ENCODE measurements around the gene C10orf120.

C10orf120 gene

DNA sequence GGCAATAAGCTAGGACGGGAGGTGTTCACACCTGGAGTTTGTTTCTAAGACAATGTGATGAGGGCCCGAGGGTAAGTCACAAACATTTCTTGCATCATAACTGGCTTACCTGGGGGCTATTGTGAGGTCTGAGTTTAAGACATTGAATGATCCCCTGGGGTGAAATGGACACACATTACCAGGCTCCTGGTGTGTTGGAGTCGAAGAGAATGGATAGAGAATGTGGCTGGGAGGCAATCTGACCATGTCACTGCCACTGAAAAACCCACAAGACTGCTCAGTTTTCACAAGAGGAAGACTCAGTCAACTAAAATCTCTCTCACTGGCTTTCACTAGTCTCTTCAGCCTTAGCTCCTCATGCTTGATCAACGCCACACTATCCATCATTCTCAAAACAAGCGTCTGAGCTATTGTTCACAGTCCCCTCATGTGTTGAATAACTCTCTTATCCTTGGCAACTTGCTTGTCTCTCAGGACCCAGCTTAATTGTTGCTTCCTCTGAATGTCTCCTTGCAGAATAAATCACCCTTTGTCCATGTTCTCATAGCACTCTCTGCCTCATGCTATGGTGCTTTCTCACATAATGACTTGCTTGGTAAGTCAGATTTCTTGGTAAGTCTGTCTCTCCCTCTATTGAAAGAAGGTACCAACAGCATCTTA lies at the start of gene C10orf120:
Gene C10orf120, minus strand, starts transcription at position 51 of the 660 bp plus-strand sequence. CDS start 56 bp downstream, outside the sequence.
- no peak for DNase-seq (ENCODE audit: low spot score)

DNA sequence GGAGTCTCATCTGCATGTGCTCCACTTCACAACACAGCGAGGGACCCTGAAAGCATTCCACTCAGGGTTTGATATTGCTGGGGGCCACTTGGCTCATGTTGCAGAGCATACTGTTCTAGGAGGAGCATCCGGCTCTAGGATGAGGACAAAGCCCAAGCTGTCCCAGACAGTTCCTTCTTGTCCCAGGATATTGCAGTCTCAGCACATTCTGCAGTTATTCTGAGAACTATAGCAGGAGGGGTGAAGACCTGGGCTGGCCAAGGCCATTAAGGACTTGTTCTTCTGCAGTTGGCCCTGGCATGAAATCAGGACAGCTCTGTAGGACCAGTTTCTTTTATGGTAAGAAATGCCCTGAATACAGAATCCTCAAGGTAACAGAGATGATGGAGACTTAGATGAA lies 48.9 kb upstream of the C10orf120 start:
- DNase-seq (ENCODE audit: low spot score) = no peak

DNA sequence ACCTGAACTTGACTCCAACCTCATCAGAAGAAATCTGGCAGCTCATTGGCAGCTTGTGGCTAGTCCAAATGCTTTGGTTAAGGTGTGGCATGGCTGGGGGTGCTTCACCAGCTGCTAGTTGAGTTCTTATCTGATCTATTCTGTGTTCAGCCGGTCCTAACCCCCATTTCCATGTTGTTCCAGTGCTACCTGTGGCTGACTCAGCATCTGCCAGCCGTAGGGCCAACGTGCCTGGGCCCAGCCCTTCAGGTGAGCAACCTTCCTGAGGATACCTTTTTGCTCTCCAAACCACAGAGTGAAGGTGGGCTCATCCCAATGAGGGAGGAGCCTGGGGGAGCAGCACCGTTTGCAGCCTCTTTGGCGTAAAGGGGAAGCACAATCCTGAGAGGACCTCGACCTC lies 46.8 kb upstream of the C10orf120 start:
- no peak for DNase-seq (ENCODE audit: low spot score)

DNA sequence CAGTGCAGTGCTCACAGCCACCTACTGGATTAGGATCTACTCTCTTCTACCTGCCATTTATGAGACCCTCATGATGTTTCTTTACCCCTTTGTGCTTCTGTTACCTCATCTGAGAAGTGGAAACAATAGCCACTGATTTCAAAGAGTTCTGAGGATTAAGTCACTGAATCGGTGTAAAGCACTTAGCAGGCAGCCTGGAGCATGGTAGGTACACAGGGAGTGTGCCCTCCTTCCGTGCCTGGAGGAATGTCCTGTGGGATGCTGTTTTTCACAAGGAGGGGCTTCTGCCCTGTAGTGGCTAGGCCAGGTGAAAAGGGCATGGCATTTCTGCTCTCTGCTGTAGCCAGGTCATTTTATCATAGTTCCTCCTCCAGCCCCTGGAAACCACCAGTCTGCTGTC lies 44.6 kb upstream of the C10orf120 start:
- no peak for DNase-seq (ENCODE audit: low spot score)

DNA sequence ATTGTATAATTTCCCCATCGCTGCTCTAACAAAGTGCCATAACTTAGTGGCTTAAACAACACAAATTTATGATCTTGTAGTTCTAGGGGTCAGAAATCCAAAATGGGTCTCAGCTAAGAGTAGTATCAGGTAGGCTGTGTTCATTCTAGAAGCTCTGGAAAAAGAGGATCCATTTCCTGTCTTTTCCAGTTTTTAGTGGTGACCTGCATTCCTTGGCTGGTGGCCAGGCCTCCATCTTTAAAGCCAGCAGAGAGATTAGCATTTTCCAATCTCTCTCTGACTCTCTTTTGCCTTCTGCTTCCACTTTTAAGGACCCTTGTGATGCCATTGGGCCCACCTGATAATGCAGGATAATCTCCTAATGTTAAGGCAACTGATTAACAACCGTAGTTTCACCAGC lies 41.0 kb upstream of the C10orf120 start:
- no peak for DNase-seq (ENCODE audit: low spot score)

DNA sequence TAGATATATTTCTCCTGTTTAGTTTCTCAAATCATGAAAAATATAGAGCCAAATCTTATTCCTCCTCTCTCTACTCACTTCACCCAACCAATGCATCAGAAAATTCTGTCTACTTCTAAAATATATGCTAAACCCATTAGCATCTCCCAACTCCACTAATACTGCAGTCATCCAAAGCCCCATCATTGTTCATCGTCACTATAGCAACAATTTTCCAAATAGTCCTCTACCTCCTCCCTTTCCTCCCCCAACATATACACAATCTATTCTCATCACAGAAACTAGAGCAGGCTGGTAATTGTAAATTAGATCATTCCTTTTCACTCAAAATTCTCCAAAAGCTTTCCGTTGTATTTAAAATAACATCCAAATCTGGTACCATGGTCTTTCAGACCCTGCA lies 38.4 kb upstream of the C10orf120 start:
- DNase-seq (ENCODE audit: low spot score) = no peak

DNA sequence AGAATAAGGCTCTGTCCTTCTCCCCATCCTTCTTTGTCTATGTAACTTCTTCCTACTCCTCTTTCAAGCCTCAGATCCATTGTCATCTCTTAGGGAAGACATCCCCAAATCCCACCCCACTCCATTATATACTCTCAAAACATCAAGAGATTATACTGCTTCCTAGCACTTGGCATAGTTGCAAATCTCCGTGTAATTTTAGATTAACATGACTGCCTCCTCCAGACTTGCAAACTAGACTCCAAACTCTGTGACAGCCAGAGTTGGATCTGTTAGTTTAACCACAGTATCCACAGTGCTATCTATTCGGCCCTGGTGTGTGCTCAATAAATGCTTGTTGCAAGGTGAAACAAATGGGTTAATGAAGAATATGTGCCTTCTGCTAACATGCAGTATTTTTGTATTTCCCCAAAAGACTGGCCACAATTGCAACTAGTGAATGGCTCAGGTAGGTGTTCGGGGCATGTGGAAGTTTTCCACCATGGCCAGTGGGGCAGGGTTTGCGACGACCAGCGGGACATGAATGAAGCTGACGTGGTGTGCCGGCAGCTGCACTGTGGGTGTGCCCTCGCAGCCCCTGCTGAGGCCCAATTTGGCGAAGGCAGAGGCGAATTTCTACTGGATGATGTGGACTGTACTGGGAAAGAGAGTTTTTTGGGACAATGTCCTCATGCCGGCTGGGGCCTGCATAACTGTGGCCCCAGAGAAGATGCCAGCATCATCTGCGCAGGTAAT lies 34.5 kb upstream of the C10orf120 start:
- no peak for DNase-seq (ENCODE audit: low spot score)

DNA sequence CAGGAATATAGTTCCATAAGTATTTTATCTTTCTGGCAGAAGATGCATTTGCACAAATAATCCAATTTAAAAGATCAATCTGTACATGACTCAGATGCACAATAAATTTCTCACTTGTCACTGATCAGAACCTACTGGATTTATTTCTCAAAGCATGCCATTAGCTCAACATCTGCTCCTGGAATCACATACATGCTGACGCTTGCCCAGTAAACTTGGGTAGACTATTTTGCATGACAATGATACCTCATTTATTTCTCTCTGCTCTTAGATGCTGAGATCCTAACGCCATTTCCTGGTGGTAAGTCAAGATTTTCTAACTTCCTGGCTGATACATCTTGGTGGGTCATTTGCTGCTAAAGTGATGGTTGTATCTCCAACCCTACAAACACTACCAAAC lies 33.8 kb upstream of the C10orf120 start:
- DNase-seq (ENCODE audit: low spot score) = no peak

DNA sequence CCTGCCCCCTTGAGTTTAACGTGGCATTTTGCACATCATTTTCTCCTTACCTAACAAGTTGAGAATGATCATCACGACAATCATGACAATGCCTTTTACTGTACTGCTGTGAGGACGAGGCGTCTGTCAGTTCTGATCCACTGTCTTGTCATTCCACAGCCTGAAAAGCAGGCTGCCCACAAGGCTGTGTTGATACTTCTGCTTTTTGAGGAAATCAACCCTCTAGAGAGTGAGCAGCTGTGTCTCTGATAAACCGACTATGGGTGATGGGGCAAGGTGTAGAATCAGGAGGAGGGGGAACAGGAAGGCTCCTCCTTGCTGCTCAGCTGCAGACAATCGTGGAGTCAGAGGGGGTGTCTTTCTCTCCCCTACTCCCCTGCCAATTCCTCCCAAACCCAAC lies 30.6 kb upstream of the C10orf120 start:
- DNase-seq (ENCODE audit: low spot score) = peak; percentile 23

DNA sequence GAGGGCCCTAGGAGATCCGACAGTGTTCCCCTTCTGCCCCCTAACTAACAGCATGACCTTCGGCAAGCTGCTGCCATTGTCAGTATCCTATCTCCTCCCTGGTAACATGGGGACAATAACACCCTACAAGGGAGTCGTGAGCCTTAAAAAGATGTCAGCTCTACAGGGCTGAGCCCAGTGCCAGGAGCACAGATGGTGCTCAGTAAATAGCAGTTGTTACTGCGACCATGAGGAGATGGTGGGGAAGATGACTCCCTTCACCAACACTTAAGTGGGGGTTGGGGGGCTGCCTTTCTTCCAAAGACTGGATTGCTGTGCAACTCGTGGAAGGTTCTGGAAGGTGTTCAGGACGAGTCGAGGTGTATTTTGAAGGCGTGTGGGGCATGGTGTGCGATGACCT lies 29.5 kb upstream of the C10orf120 start:
- DNase-seq (ENCODE audit: low spot score) = no peak

DNA sequence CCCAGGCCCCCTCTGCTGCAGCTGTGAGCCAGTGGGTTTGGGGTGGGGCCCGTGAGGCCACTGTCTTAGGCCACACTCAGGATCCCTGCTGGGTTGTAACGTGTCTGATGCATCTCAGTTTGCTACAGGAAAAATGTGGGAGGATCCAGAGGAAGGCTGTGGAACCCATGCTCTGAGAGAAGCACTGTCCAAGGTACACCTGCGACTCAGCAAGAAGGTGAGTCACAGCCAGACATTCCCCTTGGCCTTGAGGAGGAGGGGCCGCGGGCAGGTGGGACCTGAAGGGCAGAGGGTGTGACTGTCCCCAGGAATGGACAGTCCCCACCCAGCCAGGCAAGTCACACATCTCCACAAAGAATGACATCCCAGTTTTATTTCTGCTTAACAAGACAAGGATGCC lies 27.8 kb upstream of the C10orf120 start:
- DNase-seq (ENCODE audit: low spot score) = no peak

DNA sequence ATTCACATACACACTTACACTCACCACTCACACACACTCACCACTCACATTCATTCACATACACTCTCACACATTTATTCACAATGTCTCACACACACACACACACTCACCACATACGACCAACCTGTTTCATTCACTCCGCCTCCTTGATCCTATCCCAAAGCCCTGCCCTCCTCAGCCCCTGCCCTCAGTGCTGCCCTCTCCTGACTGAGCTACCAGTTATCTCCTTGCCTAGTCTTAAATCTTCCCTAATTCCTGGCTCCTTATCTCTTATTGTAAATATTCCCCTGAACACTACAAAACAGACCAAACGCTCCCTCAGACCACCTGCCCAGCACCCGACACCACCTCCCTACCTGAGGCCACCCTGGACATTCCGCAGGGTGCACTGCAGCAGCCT lies 26.1 kb upstream of the C10orf120 start:
- DNase-seq (ENCODE audit: low spot score) = no peak

DNA sequence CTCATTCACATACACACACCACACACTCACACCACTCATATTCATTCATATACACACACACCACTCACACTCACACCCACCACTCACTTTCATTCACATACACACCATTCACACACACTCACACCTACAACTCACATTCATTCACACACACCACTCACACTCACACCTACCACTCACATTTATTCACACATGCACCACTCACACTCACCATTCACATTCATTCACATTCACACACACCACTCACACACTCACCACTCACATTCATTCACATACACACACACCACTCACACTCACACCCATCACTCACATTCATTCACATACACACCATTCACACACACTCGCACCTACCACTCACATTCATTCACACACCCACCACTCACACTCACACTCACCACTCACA lies 25.4 kb upstream of the C10orf120 start:
- no peak for DNase-seq (ENCODE audit: low spot score)

DNA sequence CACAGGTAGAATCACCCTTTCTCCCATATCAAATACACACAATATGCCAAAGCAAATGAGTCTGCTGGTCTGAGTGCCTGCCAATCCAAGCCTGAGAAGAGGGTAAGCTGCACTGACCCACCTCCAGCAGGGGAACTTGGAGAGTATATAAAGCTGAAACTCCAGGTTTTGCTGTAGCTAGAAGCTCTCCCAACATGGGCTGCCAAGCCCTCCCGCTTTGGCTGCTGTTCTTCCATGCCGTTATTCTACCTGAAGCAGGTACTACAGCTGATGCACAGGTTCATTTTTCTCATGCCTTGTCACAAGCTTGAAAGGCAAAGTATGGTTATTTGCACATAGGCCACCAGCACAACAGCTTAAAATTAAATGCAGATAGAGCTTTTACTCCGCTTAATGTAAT lies 21.5 kb upstream of the C10orf120 start:
- DNase-seq (ENCODE audit: low spot score) = no peak

DNA sequence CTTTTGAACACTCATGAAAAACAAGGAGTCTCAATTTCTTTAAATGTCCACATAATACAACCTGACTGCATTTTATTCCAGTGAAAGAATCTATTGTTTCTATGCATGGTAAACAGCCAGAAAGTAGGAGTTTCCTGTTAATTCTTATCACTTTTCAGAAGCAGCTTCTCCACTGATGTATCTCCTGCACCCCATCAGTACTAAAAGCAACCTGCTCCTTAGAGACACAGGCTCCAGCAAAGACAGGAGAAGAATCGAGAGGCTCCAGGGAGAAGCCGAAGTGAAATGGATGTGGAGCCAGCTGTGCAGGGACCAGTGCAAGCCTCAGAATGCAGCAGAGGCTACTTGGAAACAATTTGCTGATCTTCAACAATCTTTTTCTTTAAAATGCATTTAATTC lies 16.4 kb upstream of the C10orf120 start:
- no peak for DNase-seq (ENCODE audit: low spot score)

DNA sequence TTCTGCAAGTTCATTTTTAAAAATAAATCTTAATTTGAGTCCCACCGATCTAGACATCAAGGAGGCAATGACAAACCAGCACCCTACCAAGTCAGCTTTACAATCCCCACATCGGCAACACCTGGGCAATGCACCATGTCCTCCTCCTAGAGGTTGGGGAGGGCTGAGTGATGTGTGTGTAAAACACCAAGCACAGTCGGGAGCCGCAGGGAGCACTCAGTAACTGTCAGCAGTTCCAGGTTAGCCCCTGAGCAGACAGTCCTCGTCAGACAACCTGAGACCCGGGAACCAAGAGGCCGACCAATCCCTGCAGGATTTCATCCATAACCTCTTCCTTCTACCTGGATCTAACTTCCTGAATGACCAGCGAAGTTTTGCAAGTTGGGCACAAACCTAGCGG lies 15.9 kb upstream of the C10orf120 start:
- DNase-seq (ENCODE audit: low spot score) = no peak

DNA sequence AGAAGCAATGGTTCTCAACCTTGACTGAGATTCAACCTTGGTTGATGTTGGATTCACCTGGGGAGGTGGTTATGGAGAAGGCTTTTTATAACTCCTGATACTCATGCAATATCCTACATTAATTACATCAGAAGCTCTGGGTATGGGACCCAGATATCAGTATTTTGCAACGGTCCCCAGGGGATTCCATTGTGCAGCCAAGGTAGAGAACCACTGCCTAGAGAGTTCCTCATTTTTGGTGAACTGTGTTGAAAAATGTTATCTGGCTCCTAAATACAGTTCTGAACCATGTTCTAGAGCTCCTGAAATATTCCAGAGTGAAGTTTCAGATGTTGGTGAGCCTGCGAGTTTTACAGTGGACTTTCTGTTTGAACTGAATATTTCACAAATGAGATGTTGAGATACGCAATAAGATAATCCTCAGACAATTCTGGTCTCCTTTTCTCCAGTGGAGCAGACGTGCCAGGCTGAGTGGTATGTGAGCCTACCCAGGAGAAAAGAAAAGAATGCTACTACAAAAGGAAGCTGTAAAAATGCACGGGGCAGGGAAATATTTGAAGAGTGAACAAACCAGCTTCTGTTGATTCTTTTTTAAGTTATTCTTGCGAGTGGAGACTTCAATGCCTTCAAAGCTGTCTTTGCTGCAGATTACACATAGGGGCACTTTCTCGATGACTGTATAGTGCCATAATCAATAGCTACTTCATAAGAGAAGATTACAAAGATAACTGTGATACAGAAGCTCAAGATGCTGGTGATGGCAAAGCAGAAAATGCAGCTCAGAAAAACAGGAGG lies 13.6 kb upstream of the C10orf120 start:
- DNase-seq (ENCODE audit: low spot score) = no peak

DNA sequence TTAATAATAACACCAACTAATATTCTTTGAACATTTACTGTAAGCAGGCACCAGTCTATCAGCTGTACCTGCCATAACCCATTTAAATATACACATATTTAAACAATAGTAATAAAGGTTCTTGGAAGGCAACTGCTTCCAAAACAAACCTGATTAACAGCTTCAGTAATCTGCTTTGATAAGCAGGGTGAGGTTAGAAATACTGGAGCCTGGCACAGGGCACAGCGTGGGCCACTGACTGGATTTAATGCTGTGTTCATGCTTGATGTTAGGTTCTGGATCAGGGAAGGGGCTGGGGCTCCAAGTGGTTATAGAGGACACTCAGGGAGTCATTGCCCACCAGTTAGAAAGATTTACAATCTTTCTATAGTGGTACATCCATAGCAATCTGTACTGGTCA lies 10.9 kb upstream of the C10orf120 start:
- no peak for DNase-seq (ENCODE audit: low spot score)

DNA sequence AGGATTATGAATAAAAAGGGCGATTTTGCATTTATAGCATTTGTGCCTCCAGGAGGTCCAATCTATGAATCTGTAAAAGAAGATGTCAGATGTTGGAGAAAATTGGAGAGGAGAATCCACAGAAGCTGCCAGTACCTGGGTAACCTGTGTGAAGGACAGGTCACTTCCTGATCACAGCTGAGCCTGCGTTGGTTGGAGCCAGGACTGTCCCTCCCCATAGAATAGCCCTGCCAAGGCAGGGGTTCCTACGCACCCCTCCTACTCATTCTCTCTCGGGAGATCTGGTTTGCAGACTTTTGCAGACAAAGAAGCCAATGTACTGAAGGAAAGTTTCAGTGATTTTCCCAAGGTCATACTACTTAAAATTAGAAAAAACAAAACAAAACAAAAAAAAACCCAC lies 10.3 kb upstream of the C10orf120 start:
- DNase-seq (ENCODE audit: low spot score) = no peak

DNA sequence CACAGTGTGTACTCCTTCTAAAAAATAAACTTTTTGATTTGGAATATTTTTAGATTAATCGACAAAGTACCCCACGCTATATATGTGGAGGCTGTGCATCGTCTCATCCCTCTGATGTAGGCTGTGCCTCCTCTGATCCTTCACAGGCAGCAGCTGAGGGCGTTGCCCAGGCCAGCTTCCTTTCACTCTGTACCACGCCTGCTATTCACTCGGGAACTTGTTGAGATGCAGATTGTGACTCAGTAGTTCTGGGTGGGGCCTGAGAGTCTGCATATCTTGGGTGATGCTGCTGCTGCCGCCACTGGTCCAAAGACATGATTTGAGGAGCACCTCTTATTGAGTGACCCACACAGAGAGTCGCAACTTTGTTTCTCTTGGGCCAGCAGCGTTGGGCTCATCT lies 7.9 kb upstream of the C10orf120 start:
- no peak for DNase-seq (ENCODE audit: low spot score)

DNA sequence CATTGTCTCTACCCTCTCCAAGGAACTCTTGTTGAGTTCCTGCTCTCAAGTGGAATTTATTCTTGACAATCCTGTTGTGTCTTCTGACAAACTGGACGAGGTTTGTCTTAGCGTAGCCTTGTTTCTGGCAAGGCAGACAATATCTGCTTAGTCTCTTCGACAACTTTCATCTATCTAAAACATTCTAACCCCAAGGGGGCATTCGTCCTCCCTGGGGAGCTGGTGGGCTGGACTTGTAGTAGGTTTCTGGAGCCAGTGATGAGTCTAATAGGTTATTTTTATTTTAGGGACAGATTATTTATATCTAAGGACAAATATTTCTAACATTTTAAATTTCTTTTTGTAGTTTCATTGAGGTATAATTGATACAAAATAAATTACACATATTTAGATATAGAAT lies 7.3 kb upstream of the C10orf120 start:
- no peak for DNase-seq (ENCODE audit: low spot score)

DNA sequence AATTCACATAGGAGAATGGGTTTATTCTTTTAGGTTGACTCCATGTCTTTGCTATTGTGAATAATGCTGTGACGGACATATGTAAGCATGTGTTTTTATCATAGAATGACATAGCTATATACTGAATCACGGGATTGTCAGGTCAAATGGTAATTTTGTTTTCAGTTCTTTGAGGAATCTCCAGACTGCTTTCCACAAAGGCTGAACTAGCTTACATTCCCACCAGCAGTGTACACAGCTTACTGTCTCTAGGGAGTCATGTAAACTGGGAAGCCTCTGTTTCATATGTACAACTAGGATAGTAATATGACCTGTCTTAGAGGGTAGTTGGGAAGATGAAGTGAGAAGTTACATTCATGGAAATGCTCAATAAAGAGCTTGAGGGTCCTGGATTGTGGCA lies 6.8 kb upstream of the C10orf120 start:
- no peak for DNase-seq (ENCODE audit: low spot score)

Measured in NAMALWA (cell line).